H9 (cell line): Measurements from ENCODE around the gene ANKRD17. TPM values are rescaled to one million over a fixed set of nuclear protein-coding genes. Genes with fewer than 3 reads are reported as not detected.

Experiments
- DNase-seq: peaks from one replicate; pipeline ENCODE4 v3.0.0-alpha.2; 2017
- H2AFZ ChIP-seq: one replicate; pipeline ENCODE4 v1.6.1; 2013; ENCODE audit warnings: mild to moderate bottlenecking, low read length, control low read depth, moderate library complexity
- H2AK5ac ChIP-seq: 2 replicates; pipeline ENCODE4 v1.6.1; 2013; ENCODE audit warnings: low read length, control low read depth, mixed read lengths; ENCODE audit not compliant: insufficient read length
- H2BK120ac ChIP-seq: one replicate; pipeline ENCODE4 v1.6.1; 2013; ENCODE audit warnings: low read depth, mild to moderate bottlenecking, low read length, control low read depth, inconsistent platforms; ENCODE audit not compliant: poor library complexity, severe bottlenecking
- H2BK12ac ChIP-seq: 2 replicates; pipeline ENCODE4 v1.6.1; 2013; ENCODE audit warnings: low read length, control low read depth, mixed read lengths, low read depth; ENCODE audit not compliant: insufficient read length
- H2BK15ac ChIP-seq: 2 replicates; pipeline ENCODE4 v1.6.1; 2013; ENCODE audit warnings: low read depth, low read length, control low read depth
- H2BK20ac ChIP-seq: one replicate; pipeline ENCODE4 v1.6.1; 2013; ENCODE audit warnings: low read depth, mild to moderate bottlenecking, low read length, control low read depth, inconsistent platforms; ENCODE audit not compliant: poor library complexity, severe bottlenecking
- H2BK5ac ChIP-seq: 2 replicates; pipeline ENCODE4 v1.6.1; 2013; ENCODE audit warnings: low read length, control low read depth, mixed read lengths; ENCODE audit not compliant: insufficient read length
- H3K14ac ChIP-seq: 2 replicates; pipeline ENCODE4 v1.6.1; 2013; ENCODE audit warnings: low read length, control low read depth; ENCODE audit not compliant: insufficient read depth
- H3K18ac ChIP-seq: 2 replicates; pipeline ENCODE4 v1.6.1; 2013; ENCODE audit warnings: low read depth, mild to moderate bottlenecking, mixed read lengths, low read length, control low read depth; ENCODE audit not compliant: insufficient read length
- H3K23ac ChIP-seq: 2 replicates; pipeline ENCODE4 v1.6.1; 2013; ENCODE audit warnings: low read length, control low read depth, mixed read lengths, low read depth; ENCODE audit not compliant: insufficient read length
- H3K23me2 ChIP-seq: 2 replicates; pipeline ENCODE4 v1.6.1; 2013; ENCODE audit warnings: low read depth, mild to moderate bottlenecking, mixed read lengths, low read length, control low read depth; ENCODE audit not compliant: insufficient read length, poor library complexity, severe bottlenecking
- H3K27ac ChIP-seq: 2 replicates; pipeline ENCODE4 v1.5.1; 2013; ENCODE audit warnings: low read length, control low read depth, mixed read lengths, low read depth; ENCODE audit not compliant: insufficient read length
- H3K27me3 ChIP-seq: 2 replicates; pipeline ENCODE4 v1.6.1; 2013; ENCODE audit warnings: low read length, control low read depth, inconsistent platforms; ENCODE audit not compliant: insufficient read depth
- H3K4ac ChIP-seq: 2 replicates; pipeline ENCODE4 v1.6.1; 2013; ENCODE audit warnings: low read depth, mild to moderate bottlenecking, control low read depth, inconsistent platforms, low read length, moderate library complexity
- H3K4me1 ChIP-seq: 2 replicates; pipeline ENCODE4 v1.6.1; 2013; ENCODE audit warnings: low read length, control low read depth, inconsistent platforms; ENCODE audit not compliant: insufficient read depth
- H3K4me2 ChIP-seq: 2 replicates; pipeline ENCODE4 v1.6.1; 2013; ENCODE audit warnings: low read length, control low read depth, mixed read lengths; ENCODE audit not compliant: insufficient read length, insufficient read depth
- H3K56ac ChIP-seq: 2 replicates; pipeline ENCODE4 v1.6.1; 2013; ENCODE audit warnings: low read depth, mild to moderate bottlenecking, mixed read lengths, low read length, control low read depth; ENCODE audit not compliant: insufficient read length
- H3K79me1 ChIP-seq: 2 replicates; pipeline ENCODE4 v1.6.1; 2013; ENCODE audit warnings: low read depth, mild to moderate bottlenecking, moderate library complexity, low read length, control low read depth, inconsistent platforms; ENCODE audit not compliant: insufficient read depth, poor library complexity, severe bottlenecking
- H3K79me2 ChIP-seq: 2 replicates; pipeline ENCODE4 v1.6.1; 2013; ENCODE audit warnings: low read length, control low read depth, inconsistent platforms; ENCODE audit not compliant: insufficient read depth
- H3K9ac ChIP-seq: 2 replicates; pipeline ENCODE4 v1.6.1; 2013; ENCODE audit warnings: low read length, control low read depth, mixed read lengths; ENCODE audit not compliant: insufficient read length; ENCODE audit errors: extremely low read depth
- H3K9me3 ChIP-seq: one replicate; pipeline ENCODE4 v1.6.1; 2013; ENCODE audit warnings: low read depth, low read length, inconsistent platforms; ENCODE audit not compliant: control insufficient read depth
- H3T11ph ChIP-seq: one replicate; pipeline ENCODE4 v1.6.1; 2013; ENCODE audit warnings: mild to moderate bottlenecking, low read length, control low read depth, inconsistent platforms
- H4K20me1 ChIP-seq: one replicate; pipeline ENCODE4 v1.6.1; 2013; ENCODE audit not compliant: control insufficient read depth, insufficient read length, insufficient read depth
- H4K5ac ChIP-seq: 2 replicates; pipeline ENCODE4 v1.6.1; 2013; ENCODE audit warnings: low read depth, mild to moderate bottlenecking, mixed read lengths, low read length, control low read depth; ENCODE audit not compliant: insufficient read length
- H4K8ac ChIP-seq: replicated peaks from 2 replicates; pipeline ENCODE4 v1.6.1; 2013; ENCODE audit warnings: low read length, control low read depth, mixed read lengths, low read depth; ENCODE audit not compliant: insufficient read length
- H4K91ac ChIP-seq: 2 replicates; pipeline ENCODE4 v1.6.1; 2013; ENCODE audit warnings: low read depth, mild to moderate bottlenecking, moderate library complexity, mixed read lengths, low read length, control low read depth; ENCODE audit not compliant: insufficient read length
- H3K27ac Mint-ChIP-seq, 3 experiments: 2 replicates in 2 of 3; 3 replicates in 1 of 3; pipeline ENCODE4 v1.8.0; 2020 to 2021; ENCODE audit warnings: mixed read lengths in 3 of 3, mild to moderate bottlenecking in 1 of 3, moderate library complexity in 1 of 3
- H3K27me3 Mint-ChIP-seq: 2 replicates; pipeline ENCODE4 v1.8.0; 2021; ENCODE audit warnings: low read depth, mild to moderate bottlenecking, moderate library complexity, mixed read lengths
- H3K36me3 Mint-ChIP-seq, 3 experiments: 2 replicates in 2 of 3; 3 replicates in 1 of 3; pipeline ENCODE4 v1.8.0; 2020 to 2021; ENCODE audit warnings: low read depth in 3 of 3, mixed read lengths in 3 of 3; ENCODE audit not compliant: insufficient read depth in 1 of 3
- H3K4me1 Mint-ChIP-seq, 2 experiments: 2 replicates each; pipeline ENCODE4 v1.8.0; 2020; ENCODE audit warnings: mixed read lengths in 2 of 2
- H3K4me3 Mint-ChIP-seq, 2 experiments: 2 replicates in 1 of 2; 3 replicates in 1 of 2; pipeline ENCODE4 v1.8.0; 2020 to 2021; ENCODE audit warnings: mild to moderate bottlenecking in 2 of 2, mixed read lengths in 2 of 2, moderate library complexity in 1 of 2
- H3K9me3 Mint-ChIP-seq, 2 experiments: 2 replicates in 1 of 2; 3 replicates in 1 of 2; pipeline ENCODE4 v1.8.0; 2020; ENCODE audit warnings: mild to moderate bottlenecking in 2 of 2, mixed read lengths in 2 of 2, moderate library complexity in 1 of 2
- CTCF ChIP-seq: fragments of 200-600 bp; sonication (generic); conservative IDR thresholded peaks from 3 replicates; pipeline ENCODE4 v1.8.0; 2021; ENCODE audit warnings: antibody characterized with exemption, mild to moderate bottlenecking
- WGBS: extraction: QIAGEN DNeasy Blood & Tissue Kit; methylation state at CpG from one replicate; pipeline ENCODE4 v1.1.7; 2013; ENCODE audit warnings: missing lambda C conversion rate, low lambda C conversion rate, mixed read lengths; ENCODE audit not compliant: insufficient read length; ENCODE audit errors: extremely low coverage; 5-methylcytosine and 5-hydroxymethylcytosine counted together
- total RNA-seq: library from RNA; stranded (reverse); gene quantifications from 2 replicates; pipeline ENCODE4 v1.2.1, GENCODE V29; 2021

ANKRD17 gene
- total RNA-seq, 1 experiment from 2014 or later, result 82.4 TPM

DNA sequence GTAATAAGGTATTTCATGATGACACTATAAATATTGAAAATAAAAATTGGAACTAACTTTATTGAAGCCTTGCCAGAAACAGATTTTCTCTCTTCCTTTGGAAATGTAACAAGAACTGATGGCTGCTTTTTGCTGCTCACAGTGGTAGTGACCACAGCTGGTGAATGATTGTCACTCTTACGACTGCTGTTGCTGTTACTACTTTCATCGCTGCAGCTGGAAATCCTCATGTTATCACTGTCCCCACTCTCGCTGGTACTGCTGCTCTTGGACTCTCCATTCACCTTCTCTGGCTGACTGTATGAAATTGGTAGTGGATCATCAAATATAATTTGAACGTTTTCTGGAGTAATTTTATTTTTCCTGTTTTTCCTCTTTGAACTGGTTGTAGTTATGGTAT is 160.6 kb downstream of the ANKRD17 start:
- H3K79me1 ChIP-seq, result no peaks in the 10 kb centered on the region
- H3K18ac ChIP-seq, result no peak overlapping the region
- DNase-seq, result no peak
- H2BK15ac ChIP-seq, result no peak overlapping the region
- no peaks in the 10 kb centered on the region for H3K4me1 ChIP-seq
- no peak overlapping the region for H3K56ac ChIP-seq
- no peak overlapping the region for H2BK20ac ChIP-seq
- H4K5ac ChIP-seq, result no peak overlapping the region
- Mint-ChIP-seq H3K27me3 (no peaks in the 10 kb centered on the region), H3K36me3 (peaks cover 22 to 73% (median 45%) of the 10 kb centered on the region in 3 experiments), H3K27ac (0 out of 7 replicates have a peak overlapping the region, but pooled peaks of 1 of the 3 experiments have one; percentile 4), H3K4me3 (no peak overlapping the region), H3K4me1 (no peaks in the 10 kb centered on the region), H3K9me3 (no peaks in the 10 kb centered on the region)
- no peak overlapping the region for H3K4ac ChIP-seq
- no peak overlapping the region for H2BK120ac ChIP-seq
- no peak overlapping the region for H2AK5ac ChIP-seq
- H3K4me2 ChIP-seq, result no peak overlapping the region
- no peak for TF ChIP-seq CTCF
- no peak overlapping the region for H3K27ac ChIP-seq
- WGBS, result no CpG with 5 or more reads among the region's 4 CpGs
- H4K20me1 ChIP-seq, result no peaks in the 10 kb centered on the region
- H3T11ph ChIP-seq, result no peak overlapping the region
- H3K27me3 ChIP-seq, result no peaks in the 10 kb centered on the region
- H3K79me2 ChIP-seq, result no peaks in the 10 kb centered on the region
- no peak overlapping the region for H2BK5ac ChIP-seq
- no peak overlapping the region for H3K23ac ChIP-seq
- H2AFZ ChIP-seq, result no peak overlapping the region
- H3K23me2 ChIP-seq, result no peaks in the 10 kb centered on the region
- H3K9ac ChIP-seq, result no peak overlapping the region
- no peak overlapping the region for H4K91ac ChIP-seq
- no peak overlapping the region for H4K8ac ChIP-seq
- H3K9me3 ChIP-seq, result no peaks in the 10 kb centered on the region
- H3K14ac ChIP-seq, result no peak overlapping the region
- no peak overlapping the region for H2BK12ac ChIP-seq
